ENCODE measurements around the gene CMSS1.

GRCh38 chr3:99895703-99896441 lies 78.2 kb downstream of the CMSS1 start:
- TF ChIP-seq CTCF (IDR thresholded peaks at IDR 0.05; ENCODE audit: poor library complexity, severe bottlenecking) (no peak), POLR2AphosphoS5 (IDR thresholded peaks at IDR 0.05) (no peak), EZH2 (IDR thresholded peaks at IDR 0.05; ENCODE audit: borderline replicate concordance, insufficient read depth, low read length, poor library complexity, severe bottlenecking) (no peak), TAF1 (IDR thresholded peaks at IDR 0.05; ENCODE audit: low read depth) (no peak), RAD21 (conservative IDR thresholded peaks at IDR 0.05) (no peak), REST (IDR thresholded peaks at IDR 0.05; ENCODE audit: borderline replicate concordance) (no peak), SMC3 (conservative IDR thresholded peaks at IDR 0.05; ENCODE audit: poor library complexity) (no peak), EP300 (conservative IDR thresholded peaks at IDR 0.05; ENCODE audit: poor library complexity, severe bottlenecking) (no peak)
